NCI-H1417 (cell line): Measurements from ENCODE around the gene FABP6.
"Not testable (repeated sequence)": the region's sequence is repeated elsewhere in the genome, so short reads cannot be mapped to it uniquely, and the experiment has no call there.

ENCODE experiments used
- DNase-seq, 3 experiments: peaks; one replicate each; lab custom pipeline; 2025; lab: John Stamatoyannopoulos, UW

FABP6 gene, protein sequence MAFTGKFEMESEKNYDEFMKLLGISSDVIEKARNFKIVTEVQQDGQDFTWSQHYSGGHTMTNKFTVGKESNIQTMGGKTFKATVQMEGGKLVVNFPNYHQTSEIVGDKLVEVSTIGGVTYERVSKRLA

DNA sequence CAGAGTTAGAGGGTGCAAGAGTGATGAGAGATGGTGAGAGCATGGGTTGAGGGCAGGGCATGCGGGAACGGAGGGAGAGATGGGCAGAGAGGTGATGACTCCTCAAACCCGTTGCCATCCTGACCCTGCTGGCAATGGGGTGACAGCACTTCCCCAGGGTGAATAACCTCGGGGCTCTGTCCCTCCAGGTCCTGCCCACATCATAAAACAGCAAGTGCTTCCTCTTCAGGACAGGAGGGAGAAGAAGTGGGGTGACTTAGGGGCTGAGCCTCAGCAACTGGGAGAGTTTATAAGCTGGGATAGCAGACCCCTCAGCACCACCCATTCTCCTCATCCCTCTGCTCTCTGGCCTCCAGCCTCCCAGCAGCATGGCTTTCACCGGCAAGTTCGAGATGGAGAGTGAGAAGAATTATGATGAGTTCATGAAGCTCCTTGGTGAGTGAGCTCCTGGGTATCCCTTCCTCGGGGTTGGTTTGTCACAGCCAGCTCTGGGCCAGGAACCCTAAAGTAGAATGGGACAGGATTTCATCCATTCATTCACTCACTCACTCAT lies at the start of gene FABP6:
FABP6 (plus strand) TSS at position 317 of the 553 bp plus-strand sequence; CDS start at position 369, 52 bp downstream.
- DNase-seq: no peak

DNA sequence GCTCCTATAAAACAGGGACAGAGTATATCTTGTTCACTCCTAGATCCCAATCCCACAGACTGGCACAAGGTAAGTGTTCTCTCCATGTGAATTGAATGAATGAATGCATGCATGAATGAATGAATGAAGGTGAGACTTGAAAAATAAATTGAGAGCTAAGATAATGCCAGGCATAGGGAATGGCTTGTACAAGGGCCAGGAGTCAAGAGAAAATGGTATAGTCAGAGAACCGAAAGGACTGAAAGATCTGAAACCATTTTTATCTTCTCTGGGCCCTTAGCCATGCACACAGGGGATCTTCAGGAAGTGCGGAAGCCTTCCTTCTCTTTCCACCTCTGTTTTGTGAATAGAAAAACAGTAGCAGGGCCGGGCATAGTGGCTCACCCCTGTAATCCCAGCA lies 48.4 kb upstream of the FABP6 start:
- DNase-seq: no peak

DNA sequence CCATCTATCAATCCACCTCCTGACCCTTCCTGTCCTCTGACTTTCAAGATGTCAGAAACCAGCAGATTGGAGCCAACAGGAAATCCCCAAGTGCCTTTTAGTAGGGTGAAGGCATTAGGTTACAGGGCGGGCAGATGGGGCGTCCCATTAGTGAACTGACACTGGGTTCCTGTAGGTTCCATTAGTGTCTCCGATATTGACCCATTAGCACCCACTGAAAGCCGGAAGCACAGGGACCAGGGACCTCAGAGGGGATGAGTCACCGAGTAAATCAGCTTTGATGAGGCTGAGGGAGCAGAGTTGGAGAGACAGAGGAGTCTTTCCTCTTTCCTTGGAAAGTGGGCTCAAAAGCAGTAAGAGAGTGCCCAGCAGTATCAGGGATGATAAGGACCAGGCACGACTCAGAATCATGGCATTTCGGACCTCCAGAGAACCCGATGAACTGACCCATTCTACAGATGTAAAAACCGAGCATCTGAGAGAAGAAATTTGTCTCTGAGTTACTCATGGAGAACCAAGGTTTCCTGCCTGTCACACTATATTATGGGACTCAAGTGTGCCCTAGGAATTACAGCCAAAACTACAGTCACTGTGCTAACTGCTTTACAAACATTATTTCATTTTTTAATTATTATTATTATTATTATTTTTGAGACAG lies 47.2 kb upstream of the FABP6 start:
- DNase-seq: no peak

DNA sequence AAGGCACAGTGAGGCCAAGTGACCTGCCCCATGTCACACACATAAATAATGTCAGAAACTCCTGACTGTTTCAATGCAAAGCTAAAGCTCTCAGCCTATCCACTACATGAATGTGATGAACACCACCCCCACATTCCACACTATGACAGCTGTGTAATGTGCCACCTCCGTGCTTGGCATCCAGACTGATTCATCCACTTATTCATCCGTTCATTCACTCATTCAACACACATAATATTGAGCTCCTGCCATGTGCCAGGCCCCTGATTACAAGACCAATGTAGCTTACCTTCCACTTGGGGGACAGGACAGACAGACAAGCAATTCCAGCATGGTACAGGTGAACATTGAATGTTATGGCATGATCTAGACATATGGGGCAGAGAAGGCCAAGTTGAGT lies 46.2 kb upstream of the FABP6 start:
- DNase-seq: no peak

DNA sequence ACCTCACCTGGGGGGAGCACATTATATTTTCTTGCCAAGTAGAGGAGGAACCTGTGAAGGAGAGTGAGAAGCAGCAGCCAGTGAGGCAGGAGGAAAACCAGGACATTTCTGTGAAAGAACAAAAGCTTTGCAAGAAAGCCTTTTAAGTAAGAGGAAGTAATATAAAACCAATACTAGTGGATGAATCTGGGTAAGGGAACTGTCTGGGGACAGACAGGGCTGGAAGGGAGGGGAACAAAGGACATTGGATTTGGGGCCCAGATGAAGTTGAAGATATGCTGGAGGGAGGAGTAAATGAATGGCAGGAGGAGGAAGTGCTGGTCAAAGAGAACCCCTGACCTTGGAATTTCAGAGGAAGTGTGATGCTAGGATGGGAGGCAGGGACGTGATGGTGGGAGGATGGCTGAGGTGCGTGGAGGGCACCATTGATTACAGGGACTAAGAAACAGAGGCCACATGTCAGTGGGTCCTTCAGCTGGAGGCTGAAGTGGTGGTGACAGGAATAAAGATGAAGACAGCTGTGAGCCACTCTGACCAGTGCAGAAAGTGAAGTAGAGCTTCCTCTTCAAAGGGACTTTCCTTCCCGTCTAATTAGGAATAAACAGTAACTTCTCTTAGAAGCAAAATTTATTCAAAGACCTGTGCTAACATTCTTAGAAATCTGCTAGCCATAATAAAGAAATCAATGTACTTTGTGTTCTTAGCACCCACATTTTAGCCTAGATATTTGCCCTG lies 43.5 kb upstream of the FABP6 start:
- no peak for DNase-seq

DNA sequence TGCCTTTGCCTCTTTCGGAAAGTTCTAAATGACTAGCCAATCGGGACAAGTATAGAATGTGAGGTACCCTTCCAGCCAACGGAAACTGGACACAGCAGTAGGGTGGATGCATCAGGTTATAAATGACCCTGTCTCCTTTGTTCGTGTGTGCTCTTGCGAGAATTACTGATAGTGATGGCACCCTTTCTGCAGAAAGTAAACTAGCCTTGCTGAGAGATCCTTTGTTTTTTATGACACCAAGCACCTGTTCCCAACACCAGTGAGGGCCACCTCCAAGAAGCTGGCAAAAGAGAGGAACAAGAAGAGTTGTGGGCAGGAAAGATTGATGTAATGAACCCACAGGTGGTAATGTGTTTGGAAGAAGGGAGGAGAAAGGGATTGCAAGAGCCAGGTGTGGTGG lies 42.8 kb upstream of the FABP6 start:
- DNase-seq: no peak

DNA sequence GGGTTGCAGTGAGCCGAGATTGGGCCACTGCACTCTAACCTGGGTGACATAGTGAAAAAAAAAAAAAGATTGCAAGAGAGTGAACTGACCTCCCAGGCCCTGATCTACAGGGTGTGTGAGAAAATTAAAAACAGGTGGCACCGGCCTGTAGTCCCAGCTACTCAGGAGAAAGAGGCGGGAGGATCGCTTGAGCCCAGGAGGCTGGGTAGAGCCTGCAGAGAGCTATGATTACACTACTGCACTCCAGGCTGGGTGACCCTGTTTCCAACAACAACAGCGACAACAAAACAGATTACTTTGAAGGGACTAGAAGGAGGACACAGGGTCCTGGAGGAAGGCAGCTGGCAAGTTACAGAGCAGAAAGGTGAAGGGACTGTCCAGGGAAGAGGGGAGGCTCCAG lies 42.2 kb upstream of the FABP6 start:
- DNase-seq: no peak

DNA sequence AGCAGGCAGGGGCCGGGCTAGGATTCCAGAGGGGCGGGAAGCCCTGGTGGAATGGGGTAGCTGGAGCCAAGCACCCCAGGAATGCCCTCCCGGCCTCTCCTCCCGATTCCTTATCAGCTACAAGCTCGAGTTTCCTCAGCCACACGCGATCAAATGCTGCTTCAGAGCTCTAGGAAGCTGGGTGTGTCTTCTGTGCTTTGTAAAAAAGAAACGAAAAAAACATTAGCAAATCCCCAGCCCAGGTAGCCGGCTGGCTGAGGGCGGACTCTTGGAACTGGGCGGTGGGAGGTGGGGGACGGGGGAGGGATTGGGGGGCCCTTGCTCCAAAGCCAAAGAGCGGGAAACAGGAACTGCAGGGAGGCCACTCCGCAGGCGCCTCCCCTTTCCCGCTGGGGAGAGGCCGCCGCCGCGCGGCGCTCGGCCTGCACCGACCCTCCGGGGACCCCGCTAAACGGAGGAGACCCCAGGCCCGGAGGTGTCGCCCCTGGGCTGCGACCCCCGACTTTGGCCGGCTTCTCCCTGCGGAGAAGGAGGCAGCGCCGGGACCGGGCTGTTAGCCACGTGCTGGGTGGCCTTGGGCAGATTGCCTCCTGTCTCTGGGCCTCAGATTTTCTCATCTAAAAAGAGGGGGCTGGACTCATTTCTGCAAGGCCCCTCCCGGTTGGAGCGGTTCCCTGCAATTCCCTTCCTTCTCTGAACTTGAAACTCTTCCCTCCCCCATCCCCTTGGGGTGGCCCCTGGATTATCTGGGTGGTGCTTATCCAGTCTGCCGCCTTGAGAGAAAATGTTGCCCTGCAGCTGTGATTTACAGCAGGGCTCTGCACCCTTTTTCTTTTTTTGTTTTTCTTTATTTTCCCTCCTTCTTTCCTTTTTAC lies 40.9 kb upstream of the FABP6 start:
- peak in 2 of 3 experiments; percentile 8 to 10 for DNase-seq

DNA sequence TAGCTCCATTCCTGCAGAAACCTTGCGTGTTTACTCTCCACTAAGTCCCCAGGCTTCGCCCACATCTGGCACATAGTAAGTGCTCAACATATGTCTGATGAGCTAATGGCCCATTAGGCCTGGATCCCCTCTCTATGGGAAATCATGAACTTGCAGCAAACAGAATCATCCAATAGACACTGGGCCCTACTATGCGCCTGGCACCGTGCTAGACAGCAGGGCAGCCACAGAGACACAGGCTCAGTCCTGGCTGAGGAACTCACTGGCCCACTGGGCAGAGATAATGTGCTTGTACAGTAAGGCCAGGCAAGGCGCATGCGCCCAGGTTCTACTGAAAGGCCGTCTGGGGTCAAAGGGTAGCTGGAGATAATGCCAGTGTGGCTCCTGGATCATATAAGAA lies 36.9 kb upstream of the FABP6 start:
- no peak for DNase-seq

DNA sequence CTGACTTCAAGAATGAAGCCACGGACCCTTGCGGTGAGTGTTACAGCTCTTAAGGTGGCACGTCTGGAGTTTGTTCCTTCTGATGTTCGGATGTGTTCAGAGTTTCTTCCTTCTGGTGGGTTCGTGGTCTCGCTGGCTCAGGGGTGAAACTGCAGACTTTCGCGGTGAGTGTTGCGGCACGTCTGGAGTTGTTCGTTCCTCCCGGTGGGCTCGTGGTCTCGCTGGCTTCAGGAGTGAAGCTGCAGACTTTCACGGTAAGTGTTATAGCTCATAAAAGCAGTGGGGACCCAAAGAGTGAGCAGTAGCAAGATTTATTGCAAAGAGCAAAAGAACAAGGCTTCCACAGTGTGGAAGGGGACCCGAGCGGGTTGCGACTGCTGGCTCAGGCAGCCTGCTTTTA lies 36.2 kb upstream of the FABP6 start:
- DNase-seq: not testable (repeated sequence)

DNA sequence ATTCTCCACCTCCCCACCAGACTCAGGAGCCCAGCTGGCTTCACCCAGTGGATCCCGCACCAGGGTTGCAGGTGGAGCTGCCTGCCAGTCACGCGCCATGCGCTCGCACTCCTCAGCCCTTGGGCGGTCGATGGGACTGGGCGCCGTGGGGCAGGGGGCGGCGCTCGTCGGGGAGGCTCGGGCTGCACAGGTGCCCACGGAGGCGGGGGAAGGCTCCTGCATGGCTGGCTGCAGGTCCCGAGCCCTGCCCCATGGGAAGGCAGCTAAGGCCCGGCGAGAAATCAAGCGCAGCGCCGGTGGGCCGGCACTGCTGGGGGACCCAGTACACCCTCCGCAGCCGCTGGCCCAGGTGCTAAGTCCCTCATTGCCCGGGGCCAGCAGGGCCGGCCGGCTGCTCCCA lies 35.5 kb upstream of the FABP6 start:
- not testable (repeated sequence) for DNase-seq

DNA sequence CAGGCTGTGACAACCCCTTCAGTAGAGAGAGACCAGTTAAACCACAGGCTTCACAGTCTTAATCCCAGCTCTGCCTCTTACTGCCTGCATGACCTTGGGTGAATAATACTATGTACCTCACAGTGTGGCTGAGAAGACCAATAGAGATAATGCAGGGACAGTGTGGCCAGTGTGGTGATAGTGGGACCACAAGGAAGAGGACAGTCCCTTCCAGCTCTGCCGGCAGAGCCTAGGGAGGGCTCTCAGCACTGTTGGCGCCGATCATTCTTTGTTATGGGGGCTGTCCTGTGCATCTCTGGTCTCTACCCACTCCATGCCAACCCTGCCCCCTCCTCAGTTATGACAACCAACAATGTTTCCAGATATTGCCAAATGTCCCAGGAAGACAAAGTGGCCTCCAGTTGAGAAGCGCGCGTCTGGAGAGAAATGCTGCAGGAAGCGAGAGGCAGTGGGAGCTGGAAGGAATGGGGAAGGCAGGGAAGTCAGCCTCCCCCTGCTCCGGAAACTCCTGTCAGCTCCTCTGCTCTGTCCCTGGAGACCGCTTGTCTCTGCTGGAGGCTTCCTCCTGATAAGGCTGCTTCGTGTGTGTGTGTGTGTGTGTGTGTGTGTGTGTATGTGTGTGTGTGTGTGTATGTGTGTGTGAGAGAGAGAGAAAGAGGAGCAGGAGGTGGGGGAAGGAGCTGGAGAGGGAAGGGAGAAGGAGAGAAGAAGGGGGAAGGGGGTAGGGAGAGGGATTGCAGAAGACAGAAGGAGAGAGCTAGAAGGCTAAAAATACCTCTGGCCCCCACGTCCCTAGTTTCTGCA lies 31.8 kb upstream of the FABP6 start:
- DNase-seq: no peak

DNA sequence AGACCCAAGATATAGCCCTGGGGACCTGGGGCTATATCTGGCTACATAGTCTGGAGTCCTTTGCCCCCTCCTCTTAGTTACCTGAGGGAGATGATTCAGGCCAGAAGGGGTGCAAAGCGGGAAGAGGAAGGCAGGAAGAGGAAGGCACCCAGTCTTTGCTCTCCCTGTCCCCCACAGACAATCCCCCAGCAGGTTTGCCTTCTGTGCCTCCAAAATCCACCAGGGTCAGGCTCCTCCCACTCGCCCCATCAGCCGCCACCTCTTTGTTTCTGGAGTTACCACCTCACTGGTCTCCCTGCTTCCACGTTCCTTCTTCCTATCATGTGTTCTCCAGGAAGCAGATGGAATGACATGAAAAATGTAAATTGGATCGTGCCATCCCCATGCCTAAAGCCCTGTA lies 31.2 kb upstream of the FABP6 start:
- no peak for DNase-seq

DNA sequence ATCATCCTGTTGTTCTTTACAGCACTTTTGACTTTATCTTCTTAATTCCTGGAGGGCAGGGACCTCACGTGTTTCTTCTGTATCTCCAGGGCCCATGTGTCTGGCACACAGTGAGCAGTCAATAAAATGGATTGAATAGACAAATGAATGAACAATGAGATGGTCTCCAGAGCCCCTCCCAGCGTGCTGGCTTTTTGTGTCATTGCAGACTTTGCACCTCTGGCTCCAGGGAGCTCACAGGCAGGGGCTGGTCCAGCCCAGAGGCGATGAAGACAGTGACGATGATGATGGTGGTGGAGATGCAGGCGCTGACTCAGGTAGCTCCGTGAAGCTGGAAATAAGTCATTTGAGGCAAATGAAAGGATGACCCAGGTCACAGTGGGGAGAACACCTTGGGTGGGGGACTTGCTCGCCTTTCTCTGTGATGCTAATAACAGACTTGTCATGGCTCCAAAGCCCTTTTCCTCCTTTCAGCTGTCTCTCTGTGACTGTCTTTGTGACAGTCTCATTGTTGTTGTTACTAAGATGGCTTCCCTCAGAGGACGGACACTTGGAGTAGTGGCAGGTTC lies 30.4 kb upstream of the FABP6 start:
- no peak for DNase-seq

DNA sequence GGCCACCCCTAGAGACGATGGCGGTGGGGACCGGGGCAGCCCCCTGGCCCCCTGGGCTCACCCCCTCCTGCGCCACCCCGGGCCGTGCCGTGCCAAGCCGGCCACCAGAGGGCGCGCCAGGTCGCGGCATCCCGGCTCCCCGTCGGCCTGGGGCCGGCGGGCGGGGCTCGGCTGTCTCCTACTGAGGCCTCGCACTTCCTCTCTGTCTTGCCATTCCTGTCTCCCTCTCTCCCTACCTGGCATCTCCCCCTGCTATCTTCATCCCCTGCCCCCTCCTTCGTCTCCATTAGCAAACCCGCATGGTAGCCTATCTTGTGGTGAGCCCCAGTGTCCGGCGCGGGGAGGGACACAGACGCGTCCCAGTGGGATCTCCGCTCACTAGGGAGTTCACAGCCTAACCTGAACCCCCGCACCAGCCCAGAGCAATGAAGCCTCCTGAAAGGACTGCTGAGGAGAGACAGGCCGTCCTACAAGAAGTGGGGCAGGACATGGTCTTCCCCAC lies 29.8 kb upstream of the FABP6 start:
- DNase-seq: peak; percentile 38 to 51 (median 40)

DNA sequence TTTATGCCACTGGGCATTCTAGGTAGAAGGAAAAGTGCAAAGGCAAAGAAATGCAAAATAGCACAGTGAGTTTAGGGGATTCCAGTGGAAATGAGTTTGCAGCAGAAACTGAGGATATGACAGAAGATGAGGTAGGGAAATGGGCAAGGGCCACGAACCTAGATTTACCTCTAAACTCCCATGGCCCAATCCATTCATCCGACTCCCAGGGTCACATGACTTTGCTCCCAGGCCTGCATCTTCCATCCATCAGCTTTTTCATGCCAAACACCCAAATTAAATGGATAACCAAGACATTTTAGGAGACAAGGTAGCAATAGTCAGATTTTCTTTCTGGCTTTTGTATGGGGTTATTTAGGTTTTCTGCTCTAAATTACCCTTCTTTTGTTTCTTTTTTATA lies 22.2 kb upstream of the FABP6 start:
- DNase-seq: no peak

DNA sequence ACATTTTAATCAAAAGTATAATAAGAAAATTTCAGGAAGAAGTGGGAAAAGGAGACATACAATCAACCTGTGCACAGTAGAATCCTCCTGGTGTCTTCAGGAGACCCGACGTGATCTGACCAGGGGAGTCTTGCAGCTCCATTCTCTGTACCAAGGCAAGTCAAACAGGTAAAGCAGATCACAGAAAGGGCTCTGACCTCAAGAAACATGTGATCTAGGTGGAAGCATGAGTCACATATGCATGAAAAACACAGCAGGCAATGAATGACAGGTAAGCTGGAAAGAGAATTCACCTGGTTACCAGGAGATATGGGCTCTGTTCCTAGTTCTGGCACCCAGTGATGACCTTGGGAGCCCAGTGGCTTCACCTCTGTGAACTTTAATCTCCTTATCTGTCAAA lies 19.4 kb upstream of the FABP6 start:
- DNase-seq: no peak

DNA sequence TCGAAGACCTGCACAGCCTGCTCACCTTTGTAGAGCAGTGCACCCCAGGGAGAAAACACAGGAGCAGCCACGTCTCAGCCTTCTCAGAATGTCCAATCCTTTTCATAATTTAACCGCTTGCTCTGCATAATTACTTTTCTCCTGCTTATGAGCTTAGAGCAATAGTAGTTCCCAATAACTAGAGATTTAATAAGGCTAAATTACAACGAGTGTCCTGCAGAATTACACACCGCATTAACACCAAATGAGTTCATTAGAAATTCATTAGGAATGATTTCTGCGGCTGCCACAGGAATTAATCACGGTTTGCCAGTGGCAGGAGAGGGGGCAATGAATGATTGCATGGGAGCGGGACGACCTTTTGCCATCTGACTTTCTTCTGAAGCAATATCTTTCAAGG lies 18.7 kb upstream of the FABP6 start:
- no peak for DNase-seq

DNA sequence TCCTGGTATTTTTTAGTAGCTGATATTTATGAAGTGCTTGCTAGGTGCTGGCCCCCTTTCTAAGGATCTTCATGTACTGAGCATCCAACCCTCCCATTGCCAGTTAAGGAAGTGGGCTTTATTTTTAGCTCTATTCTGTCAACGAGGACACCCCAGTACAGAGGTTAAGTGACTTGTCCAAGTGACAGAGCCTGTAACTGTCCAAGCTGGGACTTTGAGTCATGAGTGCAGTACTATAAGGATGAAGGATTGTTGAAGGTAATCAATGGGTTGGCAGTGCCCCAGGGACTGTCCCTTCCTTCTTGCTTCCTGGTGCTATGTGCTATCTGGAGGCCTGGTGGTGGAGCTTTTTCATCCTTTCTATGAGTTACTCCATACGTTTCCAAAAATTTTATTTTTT lies 18.0 kb upstream of the FABP6 start:
- DNase-seq: no peak

DNA sequence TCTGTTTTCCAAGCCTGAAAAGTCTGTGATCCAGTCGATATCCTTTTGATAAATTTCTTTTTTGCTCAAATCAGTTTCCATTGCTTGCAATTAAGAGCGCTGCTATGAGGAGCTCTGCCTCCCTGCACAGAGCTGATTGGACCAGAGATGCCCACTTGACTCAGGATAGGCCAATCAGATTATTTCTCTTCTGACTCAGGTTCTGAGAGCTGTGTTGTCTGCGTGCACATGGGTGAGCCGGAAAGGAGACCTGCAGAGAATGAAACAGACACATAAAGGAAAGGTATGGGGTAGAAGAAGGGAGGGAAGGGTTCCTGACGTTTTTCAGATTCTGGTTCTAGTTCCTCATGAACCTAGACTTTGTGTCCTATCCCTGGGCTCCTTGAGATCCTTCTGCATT lies 15.8 kb upstream of the FABP6 start:
- DNase-seq: peak; percentile 13 to 57 (median 45)

DNA sequence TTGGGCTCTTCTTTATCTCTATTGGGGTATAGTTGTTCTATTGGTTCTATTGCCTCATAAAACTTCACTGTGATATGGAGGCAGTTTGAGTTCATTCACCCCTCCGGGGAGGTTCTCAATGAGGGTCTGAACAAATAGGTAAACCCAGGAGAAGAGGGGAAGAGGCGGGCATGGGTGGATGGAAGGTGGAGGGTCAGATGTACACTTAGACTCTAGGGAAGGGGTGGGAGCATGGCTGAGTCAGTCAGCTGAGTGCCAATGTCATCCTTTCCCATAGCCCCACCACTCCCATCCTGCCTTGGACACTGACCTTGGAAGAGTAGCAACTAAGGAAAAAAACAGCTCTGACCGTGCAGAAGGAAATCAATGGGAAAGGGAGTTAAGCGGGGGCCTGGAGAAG lies 9.9 kb upstream of the FABP6 start:
- no peak for DNase-seq
